PC-3 (cell line): ENCODE results near the gene RBP3. TPM values are rescaled to one million over a fixed set of nuclear protein-coding genes. Genes with fewer than 3 reads are reported as not detected.

Experiments
- ATAC-seq: fragments of 200-7000 bp; cut with Tn5 transposase; 2 replicates; pipeline ENCODE4 v1.9.1; 2020; ENCODE audit warnings: mild to moderate bottlenecking, moderate library complexity
- Bru-seq: library from RNA; stranded (reverse); fragments of 400-500 nt; gene quantifications from one replicate; lab custom pipeline; 2021; lab: Mats Ljungman, UMichigan
- BruChase-seq, 2 experiments: library from RNA; stranded (reverse); fragments of 400-500 nt; gene quantifications; one replicate each; lab custom pipeline; 2021; lab: Mats Ljungman, UMichigan
- BruUV-seq: library from RNA; stranded (reverse); fragments of 400-500 nt; replicated peaks from 2 replicates; lab custom pipeline; 2021; lab: Mats Ljungman, UMichigan
- CTCF ChIA-PET: fragments of 300-600 bp; sonication (Branson Sonifier 250); formaldehyde crosslinking; loops from one replicate; lab custom pipeline; 2022; ENCODE audit warnings: antibody characterized with exemption; lab: Charles Lee
- POLR2A ChIA-PET: fragments of 300-600 bp; sonication (Branson Sonifier 250); formaldehyde crosslinking; loops from one replicate; lab custom pipeline; 2022; ENCODE audit warnings: antibody characterized with exemption; ENCODE audit not compliant: unreplicated experiment; lab: Charles Lee
- DNase-seq: peaks from one replicate; pipeline ENCODE4 v3.0.0-alpha.2; 2015
- H2AFZ ChIP-seq: fragments of 300-600 bp; sonication (generic); 2 replicates; pipeline ENCODE4 v1.6.0; 2016; ENCODE audit warnings: antibody characterized with exemption, low read length
- H3F3A ChIP-seq: fragments of 300-600 bp; sonication (generic); one replicate; pipeline ENCODE4 v1.6.0; 2017; ENCODE audit warnings: antibody characterized with exemption, low read length, control low read depth, mild to moderate bottlenecking; ENCODE audit not compliant: unreplicated experiment
- H3K27ac ChIP-seq: fragments of 300-600 bp; sonication (generic); 2 replicates; pipeline ENCODE4 v1.5.1; 2016; ENCODE audit warnings: mild to moderate bottlenecking, low read length
- H3K27me3 ChIP-seq: fragments of 300-600 bp; sonication (generic); 2 replicates; pipeline ENCODE4 v1.6.1; 2016; ENCODE audit warnings: low read length, mixed read lengths
- H3K36me3 ChIP-seq: fragments of 300-600 bp; sonication (generic); 2 replicates; pipeline ENCODE4 v1.6.1; 2016; ENCODE audit warnings: low read depth, mixed run types, low read length, mixed read lengths
- H3K4me1 ChIP-seq: fragments of 300-600 bp; sonication (generic); 2 replicates; pipeline ENCODE4 v1.5.1; 2016; ENCODE audit warnings: low read length; ENCODE audit not compliant: insufficient read depth
- H3K4me2 ChIP-seq: fragments of 300-600 bp; sonication (generic); 2 replicates; pipeline ENCODE4 v1.6.0; 2016; ENCODE audit warnings: low read length
- H3K4me3 ChIP-seq: fragments of 300-600 bp; sonication (generic); 2 replicates; pipeline ENCODE4 v1.5.1; 2016; ENCODE audit warnings: mild to moderate bottlenecking, low read length, mixed read lengths
- H3K79me2 ChIP-seq: fragments of 300-600 bp; sonication (generic); 2 replicates; pipeline ENCODE4 v1.6.1; 2017; ENCODE audit warnings: low read length, mixed read lengths
- H3K9ac ChIP-seq: fragments of 300-600 bp; sonication (generic); 2 replicates; pipeline ENCODE4 v1.6.0; 2016; ENCODE audit warnings: mild to moderate bottlenecking, low read length
- H3K9me2 ChIP-seq: fragments of 300-600 bp; sonication (generic); replicated peaks from 2 replicates; pipeline ENCODE4 v1.6.1; 2016; ENCODE audit warnings: mixed run types, low read length, mixed read lengths
- H3K9me3 ChIP-seq: fragments of 300-600 bp; sonication (generic); 2 replicates; pipeline ENCODE4 v1.6.1; 2016; ENCODE audit warnings: low read length, mixed read lengths
- H4K20me1 ChIP-seq: fragments of 300-600 bp; sonication (generic); 2 replicates; pipeline ENCODE4 v1.6.1; 2016; ENCODE audit warnings: low read length, mixed read lengths
- EZH2 ChIP-seq: fragments of 300-600 bp; sonication (generic); IDR thresholded peaks from one replicate; pipeline ENCODE4 v1.6.1; 2017; ENCODE audit warnings: antibody characterized with exemption, mild to moderate bottlenecking, low read length; ENCODE audit not compliant: unreplicated experiment
- EZH2phosphoT487 ChIP-seq: fragments of 300-600 bp; sonication (generic); IDR thresholded peaks from 2 replicates; pipeline ENCODE4 v1.6.1; 2018; ENCODE audit warnings: mild to moderate bottlenecking, antibody characterized with exemption, low read length, borderline replicate concordance
- intact Hi-C: fragments of 100-400 bp; cut with micrococcal nuclease; formaldehyde crosslinking; loops from 2 replicates; pipeline ENCODE4 v1.9.0; 2023
- long read RNA-seq: library from polyadenylated mRNA; unstranded; transcript quantifications from one replicate; pipeline ENCODE4 v2.0.0, GENCODE V29; 2021; ENCODE audit not compliant: unreplicated experiment
- total RNA-seq: library from RNA; depleted of rRNA; stranded (reverse); fragments of >200 nt; gene quantifications from 2 replicates; pipeline ENCODE4 v1.2.3, GENCODE V29; 2014; rRNA removed
- TF ChIP-seq, protein P1 (sequence below): fragments of 300-600 bp; sonication (generic); conservative IDR thresholded peaks from 2 replicates; pipeline ENCODE4 v1.5.1; 2017; ENCODE audit warnings: antibody characterized with exemption, low read depth, mild to moderate bottlenecking, low read length

The RBP3 gene
- total RNA-seq (not detected in 2 replicates), Bru-seq, nascent RNA (not detected), BruChase-seq, experiment 1, labeled RNA remaining after a 6-hour chase (not detected), BruChase-seq, experiment 2, labeled RNA remaining after a 2-hour chase (not detected)
- long read RNA-seq = 0 reads

GRCh38 chr10:47348138-47348651 is at the start of gene RBP3:
TSS of gene RBP3 (plus strand) at chr10:47348363. CDS start at chr10:47348485, 122 bp downstream.
- ChIA-PET CTCF (no interaction called here), POLR2A (no interaction called here)
- no peak within 1 kb of the TSS for H3K4me3 ChIP-seq
- intact Hi-C loops = no loop called here
- no peaks in the 10 kb centered on the region for H3K9me3 ChIP-seq
- TF ChIP-seq EZH2phosphoT487 = no peak
- no peak for TF ChIP-seq EZH2
- TF ChIP-seq, protein P1, sequence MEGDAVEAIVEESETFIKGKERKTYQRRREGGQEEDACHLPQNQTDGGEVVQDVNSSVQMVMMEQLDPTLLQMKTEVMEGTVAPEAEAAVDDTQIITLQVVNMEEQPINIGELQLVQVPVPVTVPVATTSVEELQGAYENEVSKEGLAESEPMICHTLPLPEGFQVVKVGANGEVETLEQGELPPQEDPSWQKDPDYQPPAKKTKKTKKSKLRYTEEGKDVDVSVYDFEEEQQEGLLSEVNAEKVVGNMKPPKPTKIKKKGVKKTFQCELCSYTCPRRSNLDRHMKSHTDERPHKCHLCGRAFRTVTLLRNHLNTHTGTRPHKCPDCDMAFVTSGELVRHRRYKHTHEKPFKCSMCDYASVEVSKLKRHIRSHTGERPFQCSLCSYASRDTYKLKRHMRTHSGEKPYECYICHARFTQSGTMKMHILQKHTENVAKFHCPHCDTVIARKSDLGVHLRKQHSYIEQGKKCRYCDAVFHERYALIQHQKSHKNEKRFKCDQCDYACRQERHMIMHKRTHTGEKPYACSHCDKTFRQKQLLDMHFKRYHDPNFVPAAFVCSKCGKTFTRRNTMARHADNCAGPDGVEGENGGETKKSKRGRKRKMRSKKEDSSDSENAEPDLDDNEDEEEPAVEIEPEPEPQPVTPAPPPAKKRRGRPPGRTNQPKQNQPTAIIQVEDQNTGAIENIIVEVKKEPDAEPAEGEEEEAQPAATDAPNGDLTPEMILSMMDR = no peak
- no peak for DNase-seq
- H4K20me1 ChIP-seq = no peaks in the 10 kb centered on the region
- H3K9ac ChIP-seq = no peak within 1 kb of the TSS
- no TSS peak for BruUV-seq
- no peaks in the 10 kb centered on the region for H3F3A ChIP-seq
- no peaks in the 10 kb centered on the region for H3K79me2 ChIP-seq
- no peaks in the 10 kb centered on the region for H3K27me3 ChIP-seq
- H3K36me3 ChIP-seq = no peaks in the 10 kb centered on the region
- no peak within 1 kb of the TSS for H3K4me2 ChIP-seq
- H2AFZ ChIP-seq = no peak within 1 kb of the TSS
- no peak for ATAC-seq
- H3K9me2 ChIP-seq = no peaks in the 10 kb centered on the region
- H3K4me1 ChIP-seq = no peaks in the 10 kb centered on the region
- H3K27ac ChIP-seq = no peak within 1 kb of the TSS

GRCh38 chr10:47298715-47299114 is 49.4 kb upstream of the RBP3 start:
- H3K27me3 ChIP-seq = peaks cover 55% of the 10 kb centered on the region
- no peaks in the 10 kb centered on the region for H3F3A ChIP-seq
- TF ChIP-seq EZH2 = no peak
- TF ChIP-seq, protein P1 = no peak
- TF ChIP-seq EZH2phosphoT487 = no peak
- no peaks in the 10 kb centered on the region for H3K36me3 ChIP-seq
- H4K20me1 ChIP-seq = no peaks in the 10 kb centered on the region
- intact Hi-C loops = no loop called here
- CTCF ChIA-PET = no interaction called here
- DNase-seq = no peak
- no peak overlapping the region for H2AFZ ChIP-seq
- H3K4me3 ChIP-seq = no peak overlapping the region
- H3K4me2 ChIP-seq = no peak overlapping the region
- H3K79me2 ChIP-seq = no peaks in the 10 kb centered on the region
- no peaks in the 10 kb centered on the region for H3K4me1 ChIP-seq
- H3K27ac ChIP-seq = no peak overlapping the region
- H3K9me3 ChIP-seq = no peaks in the 10 kb centered on the region
- no peaks in the 10 kb centered on the region for H3K9me2 ChIP-seq
- no peak overlapping the region for H3K9ac ChIP-seq
- no TSS peak for BruUV-seq
- POLR2A ChIA-PET = no interaction called here
- ATAC-seq = no peak
